ENCODE results near the gene SPCS3.

GRCh38 chr4:176298664-176299063 is 21.1 kb upstream of the SPCS3 start:
- TF ChIP-seq, protein P1, sequence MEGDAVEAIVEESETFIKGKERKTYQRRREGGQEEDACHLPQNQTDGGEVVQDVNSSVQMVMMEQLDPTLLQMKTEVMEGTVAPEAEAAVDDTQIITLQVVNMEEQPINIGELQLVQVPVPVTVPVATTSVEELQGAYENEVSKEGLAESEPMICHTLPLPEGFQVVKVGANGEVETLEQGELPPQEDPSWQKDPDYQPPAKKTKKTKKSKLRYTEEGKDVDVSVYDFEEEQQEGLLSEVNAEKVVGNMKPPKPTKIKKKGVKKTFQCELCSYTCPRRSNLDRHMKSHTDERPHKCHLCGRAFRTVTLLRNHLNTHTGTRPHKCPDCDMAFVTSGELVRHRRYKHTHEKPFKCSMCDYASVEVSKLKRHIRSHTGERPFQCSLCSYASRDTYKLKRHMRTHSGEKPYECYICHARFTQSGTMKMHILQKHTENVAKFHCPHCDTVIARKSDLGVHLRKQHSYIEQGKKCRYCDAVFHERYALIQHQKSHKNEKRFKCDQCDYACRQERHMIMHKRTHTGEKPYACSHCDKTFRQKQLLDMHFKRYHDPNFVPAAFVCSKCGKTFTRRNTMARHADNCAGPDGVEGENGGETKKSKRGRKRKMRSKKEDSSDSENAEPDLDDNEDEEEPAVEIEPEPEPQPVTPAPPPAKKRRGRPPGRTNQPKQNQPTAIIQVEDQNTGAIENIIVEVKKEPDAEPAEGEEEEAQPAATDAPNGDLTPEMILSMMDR (IDR thresholded peaks at IDR 0.05; ENCODE audit: insufficient read depth, low read depth, low read length): no peak
- no peak for TF ChIP-seq EZH2 (IDR thresholded peaks at IDR 0.05; ENCODE audit: insufficient read depth, low read length)
